Smooth muscle cell of the umbilical artery (primary cell): ENCODE data around the gene IL31. TPM values are rescaled to one million over a fixed set of nuclear protein-coding genes. Genes with fewer than 3 reads are reported as not detected.

ENCODE experiments used
- total RNA-seq: library from RNA; depleted of rRNA; stranded (reverse); fragments of >200 nt; gene quantifications from 2 replicates; pipeline ENCODE4 v1.2.3, GENCODE V29; 2014

The IL31 gene
- not detected in 2 replicates for total RNA-seq

GRCh38 chr12:122174155-122174845 is at the start of gene IL31:
Gene IL31 (minus strand): TSS chr12:122174221. CDS start chr12:122174172, 49 bp downstream.

GRCh38 chr12:122203301-122204166 is 29.5 kb upstream of the IL31 start, which contains the start of gene B3GNT4:
Gene B3GNT4 (plus strand): TSS chr12:122203709. CDS start chr12:122204619, 910 bp downstream.

GRCh38 chr12:122182887-122183587 is 9.0 kb upstream of the IL31 start, which contains the start of gene LRRC43:
Gene LRRC43 (plus strand): TSS chr12:122183123. CDS start chr12:122183145, 22 bp downstream.

Other genes starting within 250 kb of the IL31 start
- gene BCL7A, start 152.3 kb downstream of the IL31 start, total RNA-seq, result 5.0 and 9.8 TPM in 2 replicates
- gene MLXIP, start 95.5 kb downstream of the IL31 start, total RNA-seq, result 36.2 and 55.7 TPM in 2 replicates
- gene LRRC43, start 8.9 kb upstream of the IL31 start, total RNA-seq, result 0.89 and 1.1 TPM in 2 replicates
- 0.65 and 1.2 TPM in 2 replicates for gene B3GNT4, start 29.5 kb upstream of the IL31 start, total RNA-seq
- gene DIABLO, start 51.8 kb upstream of the IL31 start, total RNA-seq, result 84.3 and 84.9 TPM in 2 replicates
- gene VPS33A, start 92.3 kb upstream of the IL31 start, total RNA-seq, result 21.7 and 31.2 TPM in 2 replicates
- gene CLIP1, start 248.4 kb upstream of the IL31 start, total RNA-seq, result 63.5 and 65.4 TPM in 2 replicates